Testis (tissue), 2 donors: ENCODE measurements around the gene RAP1GAP2.

ENCODE experiments used
- CTCF ChIP-seq, 3 experiments: fragments of 450-650 bp in 2 of 3; fragments of 200-600 bp in 1 of 3; sonication (generic) in 1 of 3; IDR thresholded peaks; one replicate each; pipeline ENCODE4 v1.5.1; 2016 to 2019; ENCODE audit warnings: antibody characterized with exemption in 3 of 3, mild to moderate bottlenecking in 2 of 3, moderate library complexity in 1 of 3
- POLR2A ChIP-seq: fragments of 450-650 bp; IDR thresholded peaks from one replicate; pipeline ENCODE4 v1.6.1; 2017; ENCODE audit warnings: antibody characterized with exemption, mild to moderate bottlenecking, moderate library complexity

- TF ChIP-seq CTCF (IDR thresholded peaks at IDR 0.05): no peak
- TF ChIP-seq POLR2A: no peak
Observed at GRCh38 chr17:3032258-3033247, 236.3 kb downstream of the RAP1GAP2 start.
